Astrocyte of the spinal cord (primary cell): ENCODE data around the gene PLOD1.

Source experiments
- DNase-seq: peaks from one replicate; pipeline ENCODE4 v3.0.0; 2011; ENCODE audit warnings: low read depth, low spot score
- H3K4me3 ChIP-seq: 2 replicates; pipeline ENCODE4 v1.5.1; 2011; ENCODE audit warnings: low read depth, mild to moderate bottlenecking, low read length, moderate library complexity
- in situ Hi-C: cut with HindIII; loops from 2 replicates; pipeline ENCODE4 v1.10.0; 2017; ENCODE audit warnings: low sequenced_read_pairs
- TF ChIP-seq, protein P1 (sequence below): IDR thresholded peaks from 2 replicates; pipeline ENCODE4 v1.5.1; 2012; ENCODE audit warnings: low read depth, mild to moderate bottlenecking, low read length, inconsistent platforms

Gene PLOD1

DNA sequence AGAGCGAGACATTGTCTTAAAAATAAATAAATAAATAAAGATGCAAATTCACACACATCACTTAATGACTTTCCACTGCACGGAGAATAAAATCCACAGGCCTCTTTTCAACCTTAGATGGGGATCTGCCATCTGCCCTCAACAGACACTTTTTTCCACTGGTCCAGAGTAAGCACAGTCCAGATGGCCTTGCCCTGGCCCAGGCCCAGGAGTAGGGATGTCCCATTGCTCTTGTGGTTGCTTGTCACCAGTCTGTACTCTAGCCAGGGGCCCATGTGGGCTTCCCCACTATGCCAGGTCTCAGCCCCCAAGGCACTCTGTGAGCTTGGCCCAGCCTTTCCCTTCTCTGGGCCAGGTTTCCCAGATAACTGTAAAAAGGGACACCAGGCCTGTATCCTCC is 17.4 kb downstream of the PLOD1 start:
- TF ChIP-seq, protein P1, sequence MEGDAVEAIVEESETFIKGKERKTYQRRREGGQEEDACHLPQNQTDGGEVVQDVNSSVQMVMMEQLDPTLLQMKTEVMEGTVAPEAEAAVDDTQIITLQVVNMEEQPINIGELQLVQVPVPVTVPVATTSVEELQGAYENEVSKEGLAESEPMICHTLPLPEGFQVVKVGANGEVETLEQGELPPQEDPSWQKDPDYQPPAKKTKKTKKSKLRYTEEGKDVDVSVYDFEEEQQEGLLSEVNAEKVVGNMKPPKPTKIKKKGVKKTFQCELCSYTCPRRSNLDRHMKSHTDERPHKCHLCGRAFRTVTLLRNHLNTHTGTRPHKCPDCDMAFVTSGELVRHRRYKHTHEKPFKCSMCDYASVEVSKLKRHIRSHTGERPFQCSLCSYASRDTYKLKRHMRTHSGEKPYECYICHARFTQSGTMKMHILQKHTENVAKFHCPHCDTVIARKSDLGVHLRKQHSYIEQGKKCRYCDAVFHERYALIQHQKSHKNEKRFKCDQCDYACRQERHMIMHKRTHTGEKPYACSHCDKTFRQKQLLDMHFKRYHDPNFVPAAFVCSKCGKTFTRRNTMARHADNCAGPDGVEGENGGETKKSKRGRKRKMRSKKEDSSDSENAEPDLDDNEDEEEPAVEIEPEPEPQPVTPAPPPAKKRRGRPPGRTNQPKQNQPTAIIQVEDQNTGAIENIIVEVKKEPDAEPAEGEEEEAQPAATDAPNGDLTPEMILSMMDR = no peak
- no peak overlapping the region for H3K4me3 ChIP-seq
- DNase-seq = no peak
- in situ Hi-C loops = no loop called here

DNA sequence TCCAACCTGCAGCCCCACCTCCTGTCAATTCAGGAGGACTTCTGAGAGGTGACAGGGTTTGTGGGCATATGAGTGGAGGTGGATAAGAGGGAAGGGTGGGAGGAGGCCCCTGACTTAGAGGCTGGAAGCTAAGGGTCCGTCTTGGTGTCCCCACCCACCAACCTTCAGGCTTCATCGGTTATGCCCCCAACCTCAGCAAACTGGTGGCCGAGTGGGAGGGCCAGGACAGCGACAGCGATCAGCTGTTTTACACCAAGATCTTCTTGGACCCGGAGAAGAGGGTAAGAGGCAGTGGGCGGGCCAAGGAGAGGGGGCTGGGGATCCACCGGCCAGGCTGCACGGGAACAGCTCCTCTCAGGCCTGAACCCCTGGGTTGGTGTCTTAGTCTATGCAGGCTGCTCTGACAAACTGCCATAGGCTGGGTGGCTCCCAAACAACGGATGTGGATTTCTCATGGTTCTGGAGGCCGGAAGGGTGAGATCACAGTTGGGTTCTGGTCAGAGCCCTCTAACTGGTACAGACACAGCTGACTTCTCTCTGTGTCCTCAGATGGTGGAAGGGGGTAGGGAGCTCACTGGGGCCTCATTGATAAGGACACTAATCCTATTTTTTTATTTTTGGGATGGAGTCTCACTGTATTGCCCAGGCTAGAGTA is 18.1 kb downstream of the PLOD1 start:
- TF ChIP-seq, protein P1 = no peak
- in situ Hi-C loops = no loop called here
- no peak overlapping the region for H3K4me3 ChIP-seq
- DNase-seq = no peak

DNA sequence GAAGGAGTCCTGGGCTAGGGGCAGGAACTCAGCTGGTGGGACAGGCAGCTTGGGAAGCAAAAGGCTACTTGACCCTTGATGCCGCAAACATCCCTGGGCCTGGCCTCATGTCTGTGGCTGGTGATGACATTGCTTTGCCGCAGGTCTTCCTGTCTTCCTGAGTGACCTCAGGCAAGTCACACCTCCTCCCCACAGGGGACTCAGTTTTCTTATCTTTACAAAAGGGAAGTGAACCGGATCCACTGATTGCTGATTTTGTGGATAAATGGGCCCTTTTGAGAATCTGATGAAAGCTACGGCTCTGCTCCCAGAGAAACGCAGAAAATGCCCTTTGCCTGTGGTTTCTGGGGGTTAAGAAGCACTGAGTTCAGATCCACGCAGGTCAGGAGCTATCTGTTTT is 20.7 kb downstream of the PLOD1 start:
- DNase-seq = no peak
- in situ Hi-C loops = no loop called here
- TF ChIP-seq, protein P1 = no peak
- H3K4me3 ChIP-seq = no peak overlapping the region

DNA sequence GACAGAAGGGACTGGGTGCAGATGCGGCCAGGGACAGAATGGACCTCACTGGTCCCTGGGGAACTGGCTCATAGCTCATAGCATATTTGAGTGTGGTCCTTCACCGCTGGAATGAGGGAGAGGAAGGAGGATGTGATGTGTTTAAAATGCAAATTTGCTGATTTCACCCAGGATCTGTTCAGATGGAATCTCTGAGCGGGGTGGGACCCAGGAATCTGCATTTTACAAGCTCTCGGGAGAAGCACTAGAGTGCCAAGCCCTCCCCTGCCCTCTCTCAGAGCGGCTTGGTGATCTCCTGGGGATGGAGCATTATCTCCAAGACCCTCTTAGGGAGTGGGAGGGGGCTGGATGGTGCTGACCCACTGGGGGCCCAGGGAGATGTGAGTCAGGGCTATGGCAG is 22.9 kb downstream of the PLOD1 start:
- H3K4me3 ChIP-seq = no peak overlapping the region
- in situ Hi-C loops = no loop called here
- TF ChIP-seq, protein P1 = no peak
- no peak for DNase-seq

DNA sequence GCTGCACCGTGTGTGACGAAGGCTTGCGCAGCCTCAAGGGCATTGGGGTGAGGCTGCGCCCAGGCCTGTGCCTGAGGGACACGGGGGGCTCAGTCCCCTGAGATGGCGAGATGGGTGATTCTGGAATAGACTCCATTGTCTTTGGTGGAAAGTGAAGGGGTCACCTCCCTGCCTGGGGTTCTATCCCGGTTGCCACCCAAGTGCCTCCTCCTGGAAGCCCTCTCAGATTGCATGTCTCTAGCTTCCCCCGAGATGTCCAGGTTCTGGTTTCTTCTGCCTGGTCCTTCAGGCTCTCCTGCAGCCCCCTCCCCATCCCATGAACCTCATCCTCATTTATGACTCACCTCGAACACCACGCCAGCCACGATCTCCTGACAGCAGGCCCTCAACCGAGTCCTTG is 23.4 kb downstream of the PLOD1 start:
- H3K4me3 ChIP-seq = no peak overlapping the region
- TF ChIP-seq, protein P1 = no peak
- no peak for DNase-seq
- in situ Hi-C loops = no loop called here

DNA sequence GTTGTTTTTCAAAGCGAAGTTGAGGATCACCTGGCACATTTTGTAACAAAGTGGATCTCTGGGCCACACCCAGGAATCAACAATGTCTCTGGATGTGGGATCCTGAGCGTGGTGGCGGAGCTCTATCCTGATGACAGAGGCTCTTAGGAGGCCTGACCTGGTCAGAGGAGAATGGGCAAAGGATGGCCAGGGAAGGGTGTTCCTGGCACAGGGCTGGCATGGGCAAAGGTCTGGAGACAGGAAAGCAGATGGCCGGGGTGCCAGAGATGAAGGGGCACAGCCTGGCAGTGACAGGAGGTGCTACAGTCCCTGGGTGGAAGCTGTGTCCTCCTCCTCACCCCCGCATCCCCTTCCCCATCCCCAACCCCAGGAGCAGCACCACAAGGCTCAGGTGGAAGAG is 25.8 kb downstream of the PLOD1 start:
- no peak overlapping the region for H3K4me3 ChIP-seq
- in situ Hi-C loops = no loop called here
- DNase-seq = no peak
- TF ChIP-seq, protein P1 = no peak
